Tibial artery (tissue), 4 donors: ENCODE data around the gene ADGRF3.

Source experiments
- DNase-seq, 2 donors: peaks; one replicate each; pipeline ENCODE4 v3.0.0-alpha.2; 2019
- H3K27ac ChIP-seq, 2 donors: fragments of 200-600 bp; sonication (generic) in 1 of 2; 1 replicate in 1 of 2; 2 replicates in 1 of 2; pipeline ENCODE4 v1.5.1; 2018 to 2019; ENCODE audit warnings: mild to moderate bottlenecking in 1 of 2
- H3K27me3 ChIP-seq, 2 donors: fragments of 200-600 bp; sonication (generic) in 1 of 2; one replicate each; pipeline versions ENCODE4 v1.5.1 to v1.6.0; 2016 to 2019
- H3K36me3 ChIP-seq, 3 donors: fragments of 200-600 bp; sonication (generic) in 2 of 3; one replicate each; pipeline ENCODE4 v1.5.1; 2016 to 2019; ENCODE audit warnings: mild to moderate bottlenecking in 2 of 3
- H3K4me1 ChIP-seq, 4 donors: fragments of 200-600 bp; sonication (generic) in 2 of 4; 1 replicate in 3 of 4; 2 replicates in 1 of 4; pipeline ENCODE4 v1.5.1; 2016 to 2019
- H3K4me3 ChIP-seq, 2 donors: fragments of 200-600 bp; sonication (generic) in 1 of 2; 1 replicate in 1 of 2; 2 replicates in 1 of 2; pipeline ENCODE4 v1.5.1; 2018 to 2019; ENCODE audit warnings: mild to moderate bottlenecking in 2 of 2
- H3K9me3 ChIP-seq, 3 donors: fragments of 200-600 bp; sonication (generic) in 1 of 3; one replicate each; pipeline ENCODE4 v1.5.1; 2016 to 2019
- intact Hi-C: fragments of 100-400 bp; cut with DNase I; formaldehyde crosslinking; loops from one replicate; pipeline ENCODE4 v1.15.0; 2023; ENCODE audit warnings: low total_unique reads
- TF ChIP-seq, protein P1 (sequence below), 2 experiments: fragments of 200-600 bp in 1 of 2; fragments of 450-650 bp in 1 of 2; IDR thresholded peaks; one replicate each; pipeline ENCODE4 v1.5.1; 2017 to 2019; ENCODE audit warnings: antibody characterized with exemption in 2 of 2, mild to moderate bottlenecking in 1 of 2, moderate library complexity in 1 of 2

Gene ADGRF3

DNA sequence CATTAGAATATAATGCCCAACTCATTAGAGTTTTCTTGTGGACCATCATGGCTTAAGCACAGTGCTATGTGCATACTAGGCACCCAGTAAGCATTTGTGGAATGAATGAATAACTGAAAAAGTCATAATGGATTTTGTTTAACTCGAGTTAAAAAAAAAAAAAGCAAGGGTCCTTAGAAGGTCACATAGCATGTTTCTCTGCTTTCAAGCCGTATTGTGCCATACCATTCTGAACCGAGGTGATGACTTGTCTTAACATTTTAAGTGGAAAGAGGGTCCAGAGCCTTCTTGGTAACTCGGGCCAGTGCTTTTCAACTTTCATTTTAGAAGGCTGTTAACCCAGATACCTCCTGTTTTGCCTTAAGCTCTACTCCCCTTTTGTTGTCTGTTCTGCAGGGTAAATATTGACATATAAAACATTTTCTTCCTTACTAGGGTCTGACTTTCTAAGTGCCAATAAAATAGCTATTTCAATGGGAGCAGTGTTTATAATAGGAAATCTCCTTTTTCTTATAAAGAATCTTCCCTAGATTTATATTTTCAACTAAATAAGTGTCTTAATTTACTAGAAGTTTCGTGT is 787 bp upstream of the ADGRF3 start:
- no peak for DNase-seq
- intact Hi-C loops, result no loop called here
- Histone ChIP-seq H3K9me3 (no peaks in the 10 kb centered on the region), H3K36me3 (no peaks in the 10 kb centered on the region), H3K27ac (peak overlapping the region; percentile 87 to 98), H3K4me3 (peak overlapping the region; percentile 87 to 98), H3K4me1 (peaks cover 0 to 19% (median 11%) of the 10 kb centered on the region in 4 donors), H3K27me3 (no peaks in the 10 kb centered on the region)
- TF ChIP-seq, protein P1, sequence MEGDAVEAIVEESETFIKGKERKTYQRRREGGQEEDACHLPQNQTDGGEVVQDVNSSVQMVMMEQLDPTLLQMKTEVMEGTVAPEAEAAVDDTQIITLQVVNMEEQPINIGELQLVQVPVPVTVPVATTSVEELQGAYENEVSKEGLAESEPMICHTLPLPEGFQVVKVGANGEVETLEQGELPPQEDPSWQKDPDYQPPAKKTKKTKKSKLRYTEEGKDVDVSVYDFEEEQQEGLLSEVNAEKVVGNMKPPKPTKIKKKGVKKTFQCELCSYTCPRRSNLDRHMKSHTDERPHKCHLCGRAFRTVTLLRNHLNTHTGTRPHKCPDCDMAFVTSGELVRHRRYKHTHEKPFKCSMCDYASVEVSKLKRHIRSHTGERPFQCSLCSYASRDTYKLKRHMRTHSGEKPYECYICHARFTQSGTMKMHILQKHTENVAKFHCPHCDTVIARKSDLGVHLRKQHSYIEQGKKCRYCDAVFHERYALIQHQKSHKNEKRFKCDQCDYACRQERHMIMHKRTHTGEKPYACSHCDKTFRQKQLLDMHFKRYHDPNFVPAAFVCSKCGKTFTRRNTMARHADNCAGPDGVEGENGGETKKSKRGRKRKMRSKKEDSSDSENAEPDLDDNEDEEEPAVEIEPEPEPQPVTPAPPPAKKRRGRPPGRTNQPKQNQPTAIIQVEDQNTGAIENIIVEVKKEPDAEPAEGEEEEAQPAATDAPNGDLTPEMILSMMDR (IDR thresholded peaks at IDR 0.05), result no peak

GRCh38 chr2:26345545-26346453 is 790 bp downstream of the ADGRF3 start, which contains the start of gene SELENOI:
SELENOI (plus strand) TSS chr2:26346143; CDS start chr2:26346233, 90 bp downstream.
- Histone ChIP-seq H3K4me1 (peaks cover 0 to 19% (median 11%) of the 10 kb centered on the region in 4 donors), H3K27me3 (no peaks in the 10 kb centered on the region), H3K4me3 (peak within 1 kb of the TSS; percentile 87 to 98), H3K36me3 (no peaks in the 10 kb centered on the region), H3K27ac (peak within 1 kb of the TSS; percentile 87 to 98), H3K9me3 (no peaks in the 10 kb centered on the region)
- DNase-seq, result peak; percentile 97 to 99
- intact Hi-C loops, result no loop called here
- TF ChIP-seq, protein P1 (IDR thresholded peaks at IDR 0.05), result peak in 1 of 2 experiments; percentile 20

- peak overlapping the region; percentile 87 for H3K27ac ChIP-seq
- H3K36me3 ChIP-seq, result no peaks in the 10 kb centered on the region
- H3K4me1 ChIP-seq, result peaks cover 0 to 19% (median 11%) of the 10 kb centered on the region in 4 donors
- no peaks in the 10 kb centered on the region for H3K9me3 ChIP-seq
- TF ChIP-seq, protein P1 (IDR thresholded peaks at IDR 0.05), result no peak
- intact Hi-C loops, result no loop called here
- DNase-seq, result no peak
- H3K4me3 ChIP-seq, result peak overlapping the region; percentile 87 to 98
- no peaks in the 10 kb centered on the region for H3K27me3 ChIP-seq
These were observed 1.4 kb downstream of the ADGRF3 start for GRCh38 chr2:26345283-26345544.

GRCh38 chr2:26344581-26345282 is 1.9 kb downstream of the ADGRF3 start:
- Histone ChIP-seq H3K4me1 (peaks cover 0 to 19% (median 11%) of the 10 kb centered on the region in 4 donors), H3K27me3 (no peaks in the 10 kb centered on the region), H3K4me3 (peak overlapping the region; percentile 87 to 98), H3K36me3 (no peaks in the 10 kb centered on the region), H3K27ac (peak overlapping the region; percentile 87), H3K9me3 (no peaks in the 10 kb centered on the region)
- intact Hi-C loops, result no loop called here
- TF ChIP-seq, protein P1 (IDR thresholded peaks at IDR 0.05), result no peak
- DNase-seq, result no peak

- H3K36me3 ChIP-seq, result no peaks in the 10 kb centered on the region
- intact Hi-C loops, result no loop called here
- no peaks in the 10 kb centered on the region for H3K9me3 ChIP-seq
- H3K27ac ChIP-seq, result no peak overlapping the region
- TF ChIP-seq, protein P1 (IDR thresholded peaks at IDR 0.05), result no peak
- H3K4me1 ChIP-seq, result peaks cover 0 to 11% (median 3%) of the 10 kb centered on the region in 4 donors
- H3K4me3 ChIP-seq, result no peak overlapping the region
- H3K27me3 ChIP-seq, result no peaks in the 10 kb centered on the region
- no peak for DNase-seq
These were observed 5.8 kb downstream of the ADGRF3 start for GRCh38 chr2:26340831-26341230.
